Measurements from ENCODE around the gene SEC63.
"Not testable (repeated sequence)": the region's sequence is repeated elsewhere in the genome, so short reads cannot be mapped to it uniquely, and the experiment has no call there.

Gene SEC63

DNA sequence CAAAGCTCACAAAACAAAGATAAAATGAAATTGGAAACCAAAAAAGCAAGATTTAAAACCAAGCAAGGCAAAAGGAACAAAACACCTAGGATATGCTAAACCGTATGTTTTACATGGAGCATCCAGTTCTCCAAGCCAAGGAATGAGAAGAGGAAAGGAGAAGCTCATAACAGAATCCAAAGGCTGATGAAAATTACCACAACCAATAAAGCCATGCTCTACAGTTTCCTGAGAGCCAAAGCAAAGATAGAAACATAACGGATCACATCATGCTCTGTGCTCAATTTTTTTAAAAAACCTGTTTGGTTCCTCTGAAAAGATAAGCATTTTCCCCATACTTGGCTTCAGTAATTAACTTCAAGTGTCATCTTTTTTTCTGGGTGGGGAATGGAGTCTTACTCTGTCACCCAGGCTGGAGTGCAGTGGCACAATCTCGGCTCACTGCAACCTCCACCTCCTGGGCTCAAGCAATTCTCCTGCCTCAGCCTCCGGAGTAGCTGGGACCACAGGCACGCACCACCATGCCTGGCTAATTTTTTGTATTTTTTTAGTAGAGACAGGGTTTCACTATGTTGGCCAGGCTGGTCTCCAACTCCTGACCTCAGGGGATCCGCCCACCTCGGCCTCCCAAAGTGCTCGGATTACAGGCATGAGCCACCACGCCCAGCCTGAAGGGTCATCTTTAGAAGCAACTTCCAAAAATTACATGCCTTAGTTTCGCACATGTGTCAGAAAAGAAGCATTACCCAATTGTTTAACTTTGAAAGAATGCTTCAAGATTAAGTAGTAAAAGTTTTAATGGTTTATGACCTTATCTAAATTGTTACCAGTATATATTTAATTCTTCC, 31.1 kb downstream of the SEC63 start:
- not testable (repeated sequence) for DNase-seq

GRCh38 chr6:107917451-107918375, 40.3 kb downstream of the SEC63 start:
- no peak for DNase-seq

DNA sequence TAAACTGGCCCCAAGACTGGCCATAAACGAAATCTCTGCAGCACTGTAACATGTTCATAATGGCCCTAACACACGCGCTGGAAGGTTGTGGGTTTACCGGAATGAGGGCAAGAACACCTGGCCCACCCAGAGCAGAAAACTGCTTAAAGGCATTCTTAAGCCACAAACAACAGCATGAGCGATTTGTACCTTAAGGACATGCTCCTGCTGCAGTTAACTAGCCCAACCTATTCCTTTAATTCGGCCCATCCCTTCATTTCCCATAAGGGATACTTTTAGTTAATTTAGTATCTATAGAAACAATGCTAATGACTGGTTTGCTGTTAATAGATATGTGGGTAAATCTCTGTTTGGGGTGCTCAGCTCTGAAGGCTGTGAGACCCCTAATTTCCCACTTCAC, 41.0 kb downstream of the SEC63 start:
- not testable (repeated sequence) for DNase-seq

DNA sequence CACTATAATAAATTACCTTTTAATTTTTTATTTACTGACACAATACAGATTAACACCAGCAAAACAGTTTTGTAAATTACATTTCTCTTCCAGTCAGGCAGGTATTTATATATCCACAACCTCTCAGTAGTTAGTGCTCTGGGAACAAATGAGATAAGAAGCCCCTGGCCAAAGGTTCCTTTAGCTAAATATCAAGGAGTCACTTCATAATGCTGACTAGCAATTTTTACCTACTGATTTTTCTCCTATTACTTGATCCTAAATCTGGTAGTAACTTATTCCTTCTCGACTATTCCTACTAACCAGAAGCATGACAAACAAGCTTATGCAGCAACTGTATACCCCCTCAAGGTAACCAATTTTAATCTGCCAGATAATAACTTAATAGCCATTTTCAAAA, 46.3 kb downstream of the SEC63 start:
- no peak for DNase-seq

GRCh38 chr6:107894809-107895396, 63.1 kb downstream of the SEC63 start:
- no peak for DNase-seq

DNA sequence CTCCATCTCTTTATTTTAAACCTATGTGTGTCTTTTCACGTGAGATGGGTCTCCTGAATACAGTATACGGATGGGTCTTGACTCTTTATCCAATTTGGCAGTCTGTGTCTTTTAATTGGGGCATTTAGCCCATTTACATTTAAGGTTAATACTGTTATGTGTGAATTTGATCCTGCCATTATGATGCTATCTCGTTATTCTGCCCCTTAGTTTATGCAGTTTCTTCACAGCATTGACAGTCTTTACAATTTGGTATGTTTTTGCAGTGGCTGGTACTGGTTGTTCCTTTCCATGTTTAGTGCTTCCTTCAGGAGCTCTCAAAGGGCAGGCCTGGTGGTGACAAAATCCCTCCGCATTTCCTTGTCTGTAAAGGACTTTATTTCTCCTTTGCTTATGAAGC, 67.6 kb downstream of the SEC63 start:
- DNase-seq = not testable (repeated sequence)

DNA sequence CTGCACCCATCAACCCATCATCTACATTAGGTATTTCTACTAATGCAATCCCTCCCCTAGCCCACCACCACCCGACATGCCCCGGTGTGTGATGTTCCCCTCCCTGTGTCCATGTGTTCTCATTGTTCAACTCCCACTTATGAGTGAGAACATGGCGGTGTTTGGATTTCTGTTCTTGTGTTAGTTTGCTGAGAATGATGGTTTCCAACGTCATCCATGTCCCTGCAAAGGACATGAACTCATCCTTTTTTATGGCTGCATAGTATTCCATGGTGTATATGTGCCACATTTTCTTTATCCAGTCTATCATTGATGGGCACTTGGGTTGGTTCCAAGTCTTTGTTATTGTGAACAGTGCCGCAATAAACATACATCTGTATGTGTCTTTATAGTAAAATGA, 72.1 kb downstream of the SEC63 start:
- DNase-seq = not testable (repeated sequence)

DNA sequence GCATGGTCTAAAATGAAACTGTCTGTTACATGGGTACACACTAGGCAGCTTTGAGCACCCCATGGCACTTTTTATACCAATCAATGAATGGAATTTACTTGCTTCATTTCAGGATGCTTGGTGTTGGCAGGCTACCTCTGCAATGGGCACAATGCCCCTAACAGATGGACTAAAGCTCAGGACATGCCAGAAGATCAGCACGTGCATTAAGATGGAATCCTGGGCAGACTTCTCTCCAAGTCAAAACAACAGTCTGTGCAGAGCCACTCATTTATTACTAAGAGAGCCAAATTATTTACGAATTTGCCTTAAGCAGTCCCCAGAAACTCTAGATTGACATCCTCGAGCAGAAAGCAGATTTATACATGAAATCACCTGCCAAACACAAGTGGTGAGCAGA, 78.1 kb downstream of the SEC63 start:
- no peak for DNase-seq

DNA sequence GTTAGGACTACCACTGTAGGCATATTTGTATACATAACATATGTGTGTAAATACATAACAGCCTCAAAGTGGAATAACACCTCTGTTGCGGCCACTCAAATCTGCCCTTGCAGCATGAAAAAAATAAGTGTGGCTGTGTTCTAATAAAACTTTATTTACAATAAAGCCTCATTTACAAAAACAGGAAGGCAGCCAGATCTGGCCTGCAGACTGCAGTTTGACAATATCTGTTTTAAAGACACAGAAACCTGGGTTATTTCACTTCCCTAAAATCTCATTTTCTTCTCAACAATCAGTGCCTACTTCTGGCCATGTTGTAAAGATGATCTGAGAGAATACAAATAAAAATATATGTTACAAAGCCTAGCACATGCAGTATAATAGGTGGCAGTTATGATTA, 80.0 kb downstream of the SEC63 start:
- DNase-seq = no peak

- no peak for DNase-seq
Measured at GRCh38 chr6:107871976-107872375, 86.0 kb downstream of the SEC63 start.

DNA sequence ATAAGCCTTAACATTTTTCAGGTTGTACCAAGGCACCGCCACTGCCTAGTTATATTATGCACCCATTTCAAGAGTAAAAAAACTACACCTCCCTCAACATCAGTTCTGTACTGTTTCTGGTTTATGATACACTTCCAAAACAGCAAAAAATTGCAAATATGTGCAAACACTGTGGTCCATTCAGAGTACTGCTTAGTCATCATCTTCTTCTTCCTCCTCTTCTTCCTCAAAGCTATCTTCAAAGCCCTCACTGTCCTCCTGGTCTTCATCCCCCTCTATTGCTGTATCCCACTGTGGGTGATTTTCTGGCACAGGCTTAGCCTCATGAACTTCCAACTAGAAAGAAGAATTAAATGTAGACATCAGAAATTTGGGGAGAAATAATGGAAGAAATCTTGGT, 86.5 kb downstream of the SEC63 start:
- not testable (repeated sequence) for DNase-seq

GRCh38 chr6:107871016-107871415, 87.0 kb downstream of the SEC63 start:
- no peak for DNase-seq

DNA sequence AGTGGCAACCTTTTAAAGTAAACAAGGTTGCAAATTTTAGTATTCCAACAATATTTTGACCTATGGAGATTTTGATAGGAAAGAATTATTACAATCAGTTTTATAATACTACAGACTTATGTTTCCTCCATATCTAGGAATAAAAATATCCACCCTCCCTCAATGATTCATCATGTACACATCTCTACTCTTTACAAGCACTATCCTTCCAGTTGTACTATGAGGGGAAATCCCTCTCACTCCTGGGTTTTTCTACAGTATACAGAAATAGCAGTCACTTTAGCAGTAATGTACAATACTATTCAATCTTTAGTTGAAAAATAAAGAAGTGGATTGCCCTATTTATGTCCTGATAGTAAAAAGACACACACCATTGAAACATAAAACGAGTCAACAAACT, 87.6 kb downstream of the SEC63 start:
- DNase-seq = no peak

GRCh38 chr6:107869871-107870270, 88.1 kb downstream of the SEC63 start:
- no peak for DNase-seq

GRCh38 chr6:107868867-107869611, 89.0 kb downstream of the SEC63 start:
- DNase-seq = no peak

DNA sequence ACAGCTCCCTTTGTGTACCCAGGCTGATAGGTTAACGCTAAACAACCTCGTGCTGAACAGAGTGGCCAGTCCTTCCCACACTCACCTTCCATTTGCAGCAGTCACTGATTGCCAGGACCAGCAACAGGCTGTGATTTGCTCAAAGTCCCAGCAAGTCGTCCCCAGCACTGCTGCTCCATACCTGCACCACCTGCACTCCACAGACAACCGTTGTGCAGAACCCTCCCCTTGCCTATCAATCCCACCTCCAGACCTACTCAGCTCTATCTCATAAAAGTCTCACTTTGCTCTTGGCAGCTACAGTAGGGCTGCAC, 90.7 kb downstream of the SEC63 start:
- DNase-seq = no peak

- DNase-seq = no peak
Measured at GRCh38 chr6:107866606-107867301, 91.3 kb downstream of the SEC63 start.

GRCh38 chr6:107864226-107865127, 93.5 kb downstream of the SEC63 start:
- no peak for DNase-seq

DNA sequence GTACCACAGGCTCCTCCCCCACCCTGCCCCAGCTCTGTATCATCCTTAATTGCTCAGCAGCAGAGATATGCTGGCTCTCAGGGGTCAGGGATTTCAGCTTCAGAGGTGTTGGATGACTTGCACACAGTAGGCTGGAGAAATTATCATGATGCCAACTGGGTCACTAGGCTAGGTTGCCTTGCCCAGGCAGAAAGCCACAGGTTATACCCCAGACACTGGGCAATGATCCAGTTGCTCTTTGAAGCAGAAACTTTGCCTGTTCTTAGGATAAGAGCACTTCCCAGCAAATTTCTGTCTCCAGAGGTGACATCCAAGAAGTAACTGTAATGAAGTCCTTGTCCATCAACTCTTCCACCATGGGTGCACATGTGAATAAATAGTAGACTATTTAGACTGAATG, 95.6 kb downstream of the SEC63 start:
- no peak for DNase-seq

DNA sequence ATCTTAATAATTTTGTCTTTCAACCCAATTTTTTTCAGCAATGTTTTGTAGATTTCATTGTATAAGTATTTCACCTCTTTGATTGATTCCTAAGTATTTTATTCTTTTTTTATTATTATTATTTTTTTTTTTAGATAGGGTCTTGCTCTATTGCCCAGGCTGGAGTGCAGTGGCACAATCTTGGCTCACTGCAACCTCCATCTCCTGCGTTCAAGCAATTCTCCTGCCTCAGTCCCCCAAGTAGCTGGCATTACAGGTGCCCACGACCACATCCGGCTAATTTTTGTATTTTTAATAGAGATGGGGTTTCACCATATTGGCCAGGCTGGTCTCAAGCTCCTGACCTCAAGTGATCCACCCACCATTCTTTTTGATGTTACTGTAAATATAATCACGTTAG, 97.0 kb downstream of the SEC63 start:
- not testable (repeated sequence) for DNase-seq

DNA sequence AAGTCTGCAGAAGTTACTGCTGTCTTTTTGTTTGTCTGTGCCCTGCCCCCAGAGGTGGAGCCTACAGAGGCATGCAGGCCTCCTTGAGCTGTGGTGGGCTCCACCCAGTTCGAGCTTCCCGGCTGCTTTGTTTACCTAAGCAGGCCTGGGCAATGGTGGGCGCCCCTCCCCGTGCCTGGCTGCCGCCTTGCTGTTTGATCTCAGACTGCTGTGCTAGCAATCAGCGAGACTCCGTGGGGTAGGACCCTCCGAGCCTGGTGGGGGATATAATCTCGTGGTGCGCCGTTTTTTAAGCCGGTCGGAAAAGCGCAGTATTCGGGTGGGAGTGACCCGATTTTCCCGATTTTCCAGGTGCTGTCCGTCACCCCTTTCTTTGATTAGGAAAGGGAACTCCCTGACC, 97.9 kb downstream of the SEC63 start:
- not testable (repeated sequence) for DNase-seq
